Body of pancreas (tissue), 4 donors: ENCODE results near the gene WRNIP1. TPM values are rescaled to one million over a fixed set of nuclear protein-coding genes. Genes with fewer than 3 reads are reported as not detected.

ENCODE experiments used
- ATAC-seq: fragments of 150-250 bp; one replicate; pipeline ENCODE4 v1.9.1; 2016
- DNase-seq, 4 donors: peaks; one replicate each; pipeline ENCODE4 v3.0.0-alpha.2; 2019
- H3K27ac ChIP-seq, 4 donors: fragments of 200-600 bp; sonication (generic); 1 replicate in 3 of 4; 2 replicates in 1 of 4; pipeline versions ENCODE4 v1.5.1 to v1.6.1; 2016 to 2019; ENCODE audit warnings: mild to moderate bottlenecking in 1 of 4, mixed read lengths in 1 of 4, moderate library complexity in 1 of 4
- H3K27me3 ChIP-seq, 2 donors: fragments of 200-600 bp; sonication (generic); one replicate each; pipeline ENCODE4 v1.6.0; 2016; ENCODE audit warnings: mild to moderate bottlenecking in 1 of 2
- H3K36me3 ChIP-seq, 2 donors: fragments of 200-600 bp; sonication (generic); replicated peaks in 1 of 2; 2 replicates each; pipeline ENCODE4 v1.5.1; 2016; ENCODE audit warnings: low read depth in 2 of 2; ENCODE audit not compliant: insufficient read depth in 1 of 2
- H3K4me1 ChIP-seq: fragments of 200-600 bp; sonication (generic); one replicate; pipeline ENCODE4 v1.6.0; 2016
- H3K4me3 ChIP-seq, 2 donors: fragments of 200-600 bp; sonication (generic); 1 replicate in 1 of 2; 2 replicates in 1 of 2; pipeline ENCODE4 v1.5.1; 2016 to 2019
- H3K9me3 ChIP-seq, 3 donors: fragments of 200-600 bp; sonication (generic); 1 replicate in 2 of 3; 2 replicates in 1 of 3; pipeline ENCODE4 v1.5.1; 2016
- POLR2A ChIP-seq, 3 donors: fragments of 450-650 bp; IDR thresholded peaks; one replicate each; pipeline ENCODE4 v1.6.1; 2016; ENCODE audit warnings: antibody characterized with exemption in 3 of 3, mild to moderate bottlenecking in 2 of 3
- WGBS, 2 donors: methylation state at CpG; one replicate each; pipeline ENCODE4 v1.1.5; 2017; 5-methylcytosine and 5-hydroxymethylcytosine counted together
- intact Hi-C: fragments of 100-400 bp; cut with DNase I; formaldehyde crosslinking; loops from one replicate; pipeline ENCODE4 v1.15.1; 2023
- total RNA-seq, 2 donors: library from RNA; depleted of rRNA; stranded (reverse); fragments of >200 nt; gene quantifications; one replicate each; pipeline ENCODE4 v1.1.0, GENCODE V29; 2016
- TF ChIP-seq, protein P1 (sequence below), 7 experiments: fragments of 450-650 bp in 4 of 7; fragments of 200-600 bp in 3 of 7; sonication (generic) in 3 of 7; IDR thresholded peaks; one replicate each; pipeline ENCODE4 v1.5.1; 2016 to 2019; ENCODE audit warnings: antibody characterized with exemption in 7 of 7

WRNIP1 gene
- total RNA-seq, 2 donors from 2014 or later, result 61.0 to 62.0 TPM

DNA sequence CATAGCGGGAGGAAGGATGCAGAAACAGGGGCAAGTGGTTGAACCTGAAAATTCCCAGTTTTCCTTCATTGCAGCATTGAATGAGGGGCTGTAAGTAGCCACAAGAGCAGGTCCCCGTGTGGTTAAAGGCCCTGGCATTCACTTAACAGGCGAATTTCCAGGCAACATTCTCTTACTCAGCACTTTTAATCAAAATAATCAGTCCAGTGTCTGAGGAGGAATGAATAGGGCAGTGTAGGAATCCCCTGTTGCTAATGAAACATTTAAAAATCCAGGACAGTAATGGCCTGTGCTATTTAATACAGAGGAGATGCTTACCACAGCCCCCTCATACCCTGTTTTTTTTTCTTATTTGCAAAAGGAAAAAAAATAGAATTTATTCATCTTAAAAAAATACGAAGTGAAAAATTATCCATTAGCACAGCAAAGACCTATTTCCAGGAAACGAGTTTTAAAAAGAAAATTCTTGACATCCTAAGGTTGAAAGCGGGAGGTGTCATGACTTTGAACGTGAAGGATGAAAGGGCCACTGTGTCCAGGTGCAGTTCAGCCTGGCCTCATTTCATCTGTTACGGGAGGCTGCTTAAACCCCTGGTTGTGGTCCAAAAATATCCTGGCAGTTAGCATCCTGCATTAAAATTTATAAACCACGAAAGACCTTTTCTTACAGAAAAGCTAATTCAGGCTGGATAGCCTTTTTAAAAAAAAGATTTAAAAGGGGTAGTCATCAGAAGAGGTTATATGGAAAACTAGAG, 34.7 kb upstream of the WRNIP1 start:
- no peak for TF ChIP-seq POLR2A (IDR thresholded peaks at IDR 0.05)
- TF ChIP-seq, protein P1, sequence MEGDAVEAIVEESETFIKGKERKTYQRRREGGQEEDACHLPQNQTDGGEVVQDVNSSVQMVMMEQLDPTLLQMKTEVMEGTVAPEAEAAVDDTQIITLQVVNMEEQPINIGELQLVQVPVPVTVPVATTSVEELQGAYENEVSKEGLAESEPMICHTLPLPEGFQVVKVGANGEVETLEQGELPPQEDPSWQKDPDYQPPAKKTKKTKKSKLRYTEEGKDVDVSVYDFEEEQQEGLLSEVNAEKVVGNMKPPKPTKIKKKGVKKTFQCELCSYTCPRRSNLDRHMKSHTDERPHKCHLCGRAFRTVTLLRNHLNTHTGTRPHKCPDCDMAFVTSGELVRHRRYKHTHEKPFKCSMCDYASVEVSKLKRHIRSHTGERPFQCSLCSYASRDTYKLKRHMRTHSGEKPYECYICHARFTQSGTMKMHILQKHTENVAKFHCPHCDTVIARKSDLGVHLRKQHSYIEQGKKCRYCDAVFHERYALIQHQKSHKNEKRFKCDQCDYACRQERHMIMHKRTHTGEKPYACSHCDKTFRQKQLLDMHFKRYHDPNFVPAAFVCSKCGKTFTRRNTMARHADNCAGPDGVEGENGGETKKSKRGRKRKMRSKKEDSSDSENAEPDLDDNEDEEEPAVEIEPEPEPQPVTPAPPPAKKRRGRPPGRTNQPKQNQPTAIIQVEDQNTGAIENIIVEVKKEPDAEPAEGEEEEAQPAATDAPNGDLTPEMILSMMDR (IDR thresholded peaks at IDR 0.05), result no peak
- ATAC-seq (no peak), DNase-seq (no peak)
- 69 to 76% methylated on average over 9 of the region's 9 CpGs for WGBS, 2 donors
- intact Hi-C loops, result no loop called here
- Histone ChIP-seq H3K27me3 (no peaks in the 10 kb centered on the region), H3K36me3 (no peaks in the 10 kb centered on the region), H3K4me1 (no peaks in the 10 kb centered on the region), H3K27ac (no peak overlapping the region), H3K4me3 (no peak overlapping the region), H3K9me3 (no peaks in the 10 kb centered on the region)

DNA sequence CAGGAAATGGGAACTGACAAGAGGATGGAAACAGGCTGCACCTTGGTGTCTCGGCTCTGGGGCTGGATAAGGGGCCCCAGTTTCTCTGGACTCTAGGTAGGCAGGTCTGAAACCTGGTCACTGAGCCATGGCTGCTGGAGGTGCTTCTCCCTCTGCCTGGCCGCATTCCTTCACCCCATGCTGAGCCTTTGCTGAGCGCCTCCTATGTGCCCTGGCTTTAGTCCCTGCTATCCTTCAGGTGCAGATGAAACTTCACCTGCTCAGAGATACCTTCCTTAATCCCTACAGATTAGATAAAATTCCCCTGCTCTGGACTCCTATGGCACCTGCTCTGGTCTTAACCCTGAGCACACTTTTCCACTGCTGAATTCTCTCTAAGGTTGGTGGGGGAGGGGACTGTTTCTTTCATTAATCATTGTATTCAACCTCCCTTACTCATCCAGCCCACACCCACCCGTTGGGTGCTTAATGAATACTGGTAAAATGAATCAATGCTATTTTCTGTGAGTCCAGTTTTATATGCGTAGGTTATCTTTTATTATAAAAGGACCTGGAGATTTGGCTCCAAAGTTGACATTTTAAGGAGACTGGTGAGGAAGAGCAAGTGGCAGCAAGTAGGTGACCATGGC, 33.8 kb upstream of the WRNIP1 start:
- Histone ChIP-seq H3K27me3 (no peaks in the 10 kb centered on the region), H3K9me3 (no peaks in the 10 kb centered on the region), H3K36me3 (no peaks in the 10 kb centered on the region), H3K4me3 (no peak overlapping the region), H3K4me1 (no peaks in the 10 kb centered on the region), H3K27ac (no peak overlapping the region)
- WGBS, 2 donors, result 68 to 72% methylated on average over 5 of the region's 5 CpGs
- intact Hi-C loops, result no loop called here
- ATAC-seq, result no peak
- TF ChIP-seq, protein P1 (IDR thresholded peaks at IDR 0.05), result no peak
- DNase-seq, result no peak

DNA sequence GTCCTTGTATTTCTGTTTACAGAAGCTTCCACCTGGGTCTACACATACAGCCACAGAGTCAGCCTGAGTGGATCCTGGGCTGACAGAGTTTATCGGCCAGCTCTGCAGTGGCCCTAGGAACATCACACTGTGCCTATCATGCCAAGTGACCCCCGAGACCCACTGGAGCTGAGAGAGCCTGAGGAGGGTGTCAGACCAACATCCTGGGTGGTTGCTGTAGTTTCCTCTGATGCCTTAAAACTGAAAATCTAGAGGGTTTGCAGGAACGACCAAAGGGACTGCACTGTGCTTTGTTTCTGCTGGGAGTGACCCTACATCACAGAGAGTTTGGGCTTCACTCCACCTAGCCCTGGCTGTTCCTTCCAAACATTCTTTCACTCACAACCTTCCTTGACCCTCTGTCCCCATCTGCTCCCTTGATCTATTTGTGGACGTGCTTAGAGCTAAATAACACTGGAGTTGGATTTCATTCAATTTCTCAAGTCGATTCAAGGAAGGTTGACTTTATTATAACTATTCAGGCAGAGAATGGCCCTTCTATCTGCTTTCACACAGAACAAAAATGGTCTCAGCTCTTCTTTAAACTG, 32.6 kb upstream of the WRNIP1 start:
- H3K27me3 ChIP-seq, result no peaks in the 10 kb centered on the region
- no peak overlapping the region for H3K4me3 ChIP-seq
- H3K9me3 ChIP-seq, result no peaks in the 10 kb centered on the region
- H3K27ac ChIP-seq, result peak overlapping the region in 1 of 4 donors; percentile 48
- no peaks in the 10 kb centered on the region for H3K36me3 ChIP-seq
- ATAC-seq (peak; percentile 38), DNase-seq (no peak)
- intact Hi-C loops, result no loop called here
- TF ChIP-seq POLR2A (IDR thresholded peaks at IDR 0.05), result no peak
- TF ChIP-seq, protein P1 (IDR thresholded peaks at IDR 0.05), result no peak
- no peaks in the 10 kb centered on the region for H3K4me1 ChIP-seq
- 31 to 51% methylated on average over 4 to 5 of the region's 5 CpGs for WGBS, 2 donors

DNA sequence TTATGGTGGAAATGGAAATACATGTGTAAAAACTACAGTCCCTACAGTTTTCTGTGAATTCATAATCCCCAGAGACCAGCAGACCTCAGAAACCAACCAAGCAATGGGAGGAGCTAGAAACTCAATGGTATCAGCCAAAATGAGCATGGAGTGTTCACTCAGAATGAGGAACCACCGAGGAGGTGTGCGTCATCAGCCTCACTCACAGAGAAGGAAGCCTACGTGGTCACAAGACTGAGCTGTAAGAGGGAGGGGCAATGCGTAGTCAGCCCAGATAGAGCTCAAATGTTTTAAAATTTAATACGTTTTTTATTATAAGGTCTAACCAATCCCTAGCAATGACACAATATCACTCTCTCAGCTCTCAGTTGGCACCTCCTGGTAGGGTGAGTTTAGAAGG, 31.9 kb upstream of the WRNIP1 start:
- Histone ChIP-seq H3K4me1 (peaks cover 2% of the 10 kb centered on the region), H3K4me3 (no peak overlapping the region), H3K27ac (peak overlapping the region in 1 of 4 donors; percentile 48), H3K27me3 (no peaks in the 10 kb centered on the region), H3K36me3 (no peaks in the 10 kb centered on the region), H3K9me3 (no peaks in the 10 kb centered on the region)
- peak in 2 of 4 donors; percentile 30 to 80 for DNase-seq
- no peak for ATAC-seq
- TF ChIP-seq, protein P1 (IDR thresholded peaks at IDR 0.05), result no peak
- TF ChIP-seq POLR2A (IDR thresholded peaks at IDR 0.05), result no peak
- intact Hi-C loops, result no loop called here
- WGBS, 2 donors, result 68 to 89% methylated on average over 5 of the region's 5 CpGs
